Right ventricle myocardium superior (tissue), 1 donor: ENCODE results near the gene NOTCH3. TPM values are rescaled to one million over a fixed set of nuclear protein-coding genes. Genes with fewer than 3 reads are reported as not detected.

ENCODE experiments used
- ATAC-seq: fragments of 200-7000 bp; cut with Tn5 transposase; one replicate; pipeline ENCODE4 v1.9.1; 2020; ENCODE audit warnings: mild to moderate bottlenecking; ENCODE audit not compliant: poor library complexity
- DNase-seq: peaks from one replicate; pipeline ENCODE4 v3.0.0-alpha.2; 2020
- intact Hi-C: fragments of 100-400 bp; cut with DNase I; formaldehyde crosslinking; loops from one replicate; pipeline ENCODE4 v1.11.2; 2022
- microRNA-seq: library from miRNA; unstranded; fragments of <30 nt; microRNA quantifications from one replicate; pipeline ENCODE4 v1.2.0, GENCODE V29; 2020
- total RNA-seq: library from RNA; stranded (reverse); fragmentation: NEBNext Ultra II Directional; extraction: Animal tissue kit (Norgen Biotek cat#: 25700); gene quantifications from one replicate; pipeline ENCODE4 v1.2.1, GENCODE V29; 2021
- donor health status: DM: no; HTN: yes; CAD: no; lungs with severe emphysema.

Gene NOTCH3
- total RNA-seq, 1 donor from 2014 or later = 25.0 TPM

GRCh38 chr19:15115762-15116615, 84.8 kb downstream of the NOTCH3 start:
- ATAC-seq (no peak), DNase-seq (no peak)
- intact Hi-C loops = loop anchor here (10.0 kb wide), 1 partner anchor 139 kb away; no protein-coding TSS in a partner anchor

- intact Hi-C loops = loop anchor here (10.0 kb wide), 1 partner anchor 140 kb away; no protein-coding TSS in a partner anchor
Observed at GRCh38 chr19:15115080-15115479, 85.7 kb downstream of the NOTCH3 start.

GRCh38 chr19:15114153-15114540, 86.6 kb downstream of the NOTCH3 start:
- intact Hi-C loops = loop anchor here (10.0 kb wide), 1 partner anchor 141 kb away; no protein-coding TSS in a partner anchor
- ATAC-seq = no peak
- no peak for DNase-seq

More at GRCh38 chr19:15115080-15115479, 85.7 kb downstream of the NOTCH3 start:
- peak; percentile 79 for ATAC-seq
- peak; percentile 94 for DNase-seq

- ATAC-seq = no peak
- DNase-seq = no peak
- intact Hi-C loops = loop anchor here (10.0 kb wide), 1 partner anchor 141 kb away; no protein-coding TSS in a partner anchor
Observed at GRCh38 chr19:15113245-15114152, 87.3 kb downstream of the NOTCH3 start.

GRCh38 chr19:15112385-15112784, 88.4 kb downstream of the NOTCH3 start:
- ATAC-seq (no peak), DNase-seq (no peak)
- intact Hi-C loops = loop anchor here (10.0 kb wide), 1 partner anchor 142 kb away; no protein-coding TSS in a partner anchor

GRCh38 chr19:15111758-15112157, 89.0 kb downstream of the NOTCH3 start:
- DNase-seq (no peak), ATAC-seq (no peak)
- intact Hi-C loops = loop anchor here (10.0 kb wide), 1 partner anchor 143 kb away; no protein-coding TSS in a partner anchor

- intact Hi-C loops = loop anchor here (10.0 kb wide), 1 partner anchor 144 kb away; no protein-coding TSS in a partner anchor
- DNase-seq = no peak
- ATAC-seq = no peak
Observed at GRCh38 chr19:15110418-15110815, 90.4 kb downstream of the NOTCH3 start.

- intact Hi-C loops = loop anchor here (10.0 kb wide), 1 partner anchor 145 kb away; no protein-coding TSS in a partner anchor
- ATAC-seq = no peak
- DNase-seq = no peak
Observed at GRCh38 chr19:15109768-15110417, 90.9 kb downstream of the NOTCH3 start.

Small RNA genes lying within 50 kb of the gene (microRNA-seq; reads per million reads assigned to microRNA genes)
- not detected for gene MIR6795

Other genes with a start within 250 kb of the NOTCH3 start
- not detected for gene SLC1A6, start 221.1 kb downstream of the NOTCH3 start, total RNA-seq
- gene CASP14, start 151.5 kb downstream of the NOTCH3 start, total RNA-seq = not detected
- gene OR1I1, start 118.8 kb downstream of the NOTCH3 start, total RNA-seq = not detected
- gene SYDE1, start 93.6 kb downstream of the NOTCH3 start, total RNA-seq = 15.9 TPM
- 0.27 TPM for gene EPHX3, start 31.5 kb upstream of the NOTCH3 start, total RNA-seq
- gene BRD4, start 131.5 kb upstream of the NOTCH3 start, total RNA-seq = 55.1 TPM
- gene AKAP8, start 178.8 kb upstream of the NOTCH3 start, total RNA-seq = 20.6 TPM
- gene AKAP8L, start 218.0 kb upstream of the NOTCH3 start, total RNA-seq = 74.5 TPM
- 21.9 TPM for gene WIZ, start 249.0 kb upstream of the NOTCH3 start, total RNA-seq